K562 (cell line): ENCODE measurements around the gene DOCK4. TPM values are rescaled to one million over a fixed set of nuclear protein-coding genes. Genes with fewer than 3 reads are reported as not detected.

ENCODE experiments used
- SRSF9 ChIP-seq: fragments of 200-400 bp; formaldehyde crosslinking; IDR thresholded peaks from 2 replicates; pipeline ENCODE4 v1.6.1; 2017; ENCODE audit warnings: low read depth, low read length, borderline replicate concordance
- polyA plus RNA-seq, 8 experiments: library from polyadenylated mRNA; depleted of rRNA in 4 of 8; stranded (reverse) in 5 of 8; unstranded in 3 of 8; fragments of >200 nt; fragmentation: Nextera tagmentation in 2 of 8; fragmentation: Illumina TruSeq in 1 of 8; extraction: Ambion mirVana in 2 of 8; extraction: Trizol in 1 of 8; gene quantifications; 2 replicates each; pipeline versions ENCODE4 v1.2.1 to v1.2.3, GENCODE V29; 2011 to 2014; ENCODE audit warnings: inconsistent platforms in 1 of 8, missing spikeins in 1 of 8
- total RNA-seq, 7 experiments: library from RNA; depleted of rRNA in 6 of 7; stranded (reverse); fragments of >200 nt in 6 of 7; fragmentation: Illumina TruSeq in 2 of 7; extraction: Trizol in 2 of 7; gene quantifications; 2 replicates each; pipeline versions ENCODE4 v1.2.1 to v1.2.3, GENCODE V29; 2011 to 2021; ENCODE audit warnings: low replicate concordance in 1 of 7
- TF ChIP-seq, protein P1 (sequence below), 2 experiments: fragments of 450-650 bp; IDR thresholded peaks; 2 replicates each; pipeline ENCODE4 v1.6.1; 2016; ENCODE audit warnings: mild to moderate bottlenecking in 2 of 2, borderline replicate concordance in 1 of 2, low read depth in 1 of 2, moderate library complexity in 1 of 2

The DOCK4 gene
- total and polyA plus RNA-seq, 9 of the 15 experiments (the other 6 are each of a cell fraction or from before 2014, with no cell fraction given) = 0.42 to 5.7 (median 2.3) TPM

GRCh38 chr7:111903016-111903415 lies 303.2 kb downstream of the DOCK4 start (continued):
- TF ChIP-seq, protein P1, sequence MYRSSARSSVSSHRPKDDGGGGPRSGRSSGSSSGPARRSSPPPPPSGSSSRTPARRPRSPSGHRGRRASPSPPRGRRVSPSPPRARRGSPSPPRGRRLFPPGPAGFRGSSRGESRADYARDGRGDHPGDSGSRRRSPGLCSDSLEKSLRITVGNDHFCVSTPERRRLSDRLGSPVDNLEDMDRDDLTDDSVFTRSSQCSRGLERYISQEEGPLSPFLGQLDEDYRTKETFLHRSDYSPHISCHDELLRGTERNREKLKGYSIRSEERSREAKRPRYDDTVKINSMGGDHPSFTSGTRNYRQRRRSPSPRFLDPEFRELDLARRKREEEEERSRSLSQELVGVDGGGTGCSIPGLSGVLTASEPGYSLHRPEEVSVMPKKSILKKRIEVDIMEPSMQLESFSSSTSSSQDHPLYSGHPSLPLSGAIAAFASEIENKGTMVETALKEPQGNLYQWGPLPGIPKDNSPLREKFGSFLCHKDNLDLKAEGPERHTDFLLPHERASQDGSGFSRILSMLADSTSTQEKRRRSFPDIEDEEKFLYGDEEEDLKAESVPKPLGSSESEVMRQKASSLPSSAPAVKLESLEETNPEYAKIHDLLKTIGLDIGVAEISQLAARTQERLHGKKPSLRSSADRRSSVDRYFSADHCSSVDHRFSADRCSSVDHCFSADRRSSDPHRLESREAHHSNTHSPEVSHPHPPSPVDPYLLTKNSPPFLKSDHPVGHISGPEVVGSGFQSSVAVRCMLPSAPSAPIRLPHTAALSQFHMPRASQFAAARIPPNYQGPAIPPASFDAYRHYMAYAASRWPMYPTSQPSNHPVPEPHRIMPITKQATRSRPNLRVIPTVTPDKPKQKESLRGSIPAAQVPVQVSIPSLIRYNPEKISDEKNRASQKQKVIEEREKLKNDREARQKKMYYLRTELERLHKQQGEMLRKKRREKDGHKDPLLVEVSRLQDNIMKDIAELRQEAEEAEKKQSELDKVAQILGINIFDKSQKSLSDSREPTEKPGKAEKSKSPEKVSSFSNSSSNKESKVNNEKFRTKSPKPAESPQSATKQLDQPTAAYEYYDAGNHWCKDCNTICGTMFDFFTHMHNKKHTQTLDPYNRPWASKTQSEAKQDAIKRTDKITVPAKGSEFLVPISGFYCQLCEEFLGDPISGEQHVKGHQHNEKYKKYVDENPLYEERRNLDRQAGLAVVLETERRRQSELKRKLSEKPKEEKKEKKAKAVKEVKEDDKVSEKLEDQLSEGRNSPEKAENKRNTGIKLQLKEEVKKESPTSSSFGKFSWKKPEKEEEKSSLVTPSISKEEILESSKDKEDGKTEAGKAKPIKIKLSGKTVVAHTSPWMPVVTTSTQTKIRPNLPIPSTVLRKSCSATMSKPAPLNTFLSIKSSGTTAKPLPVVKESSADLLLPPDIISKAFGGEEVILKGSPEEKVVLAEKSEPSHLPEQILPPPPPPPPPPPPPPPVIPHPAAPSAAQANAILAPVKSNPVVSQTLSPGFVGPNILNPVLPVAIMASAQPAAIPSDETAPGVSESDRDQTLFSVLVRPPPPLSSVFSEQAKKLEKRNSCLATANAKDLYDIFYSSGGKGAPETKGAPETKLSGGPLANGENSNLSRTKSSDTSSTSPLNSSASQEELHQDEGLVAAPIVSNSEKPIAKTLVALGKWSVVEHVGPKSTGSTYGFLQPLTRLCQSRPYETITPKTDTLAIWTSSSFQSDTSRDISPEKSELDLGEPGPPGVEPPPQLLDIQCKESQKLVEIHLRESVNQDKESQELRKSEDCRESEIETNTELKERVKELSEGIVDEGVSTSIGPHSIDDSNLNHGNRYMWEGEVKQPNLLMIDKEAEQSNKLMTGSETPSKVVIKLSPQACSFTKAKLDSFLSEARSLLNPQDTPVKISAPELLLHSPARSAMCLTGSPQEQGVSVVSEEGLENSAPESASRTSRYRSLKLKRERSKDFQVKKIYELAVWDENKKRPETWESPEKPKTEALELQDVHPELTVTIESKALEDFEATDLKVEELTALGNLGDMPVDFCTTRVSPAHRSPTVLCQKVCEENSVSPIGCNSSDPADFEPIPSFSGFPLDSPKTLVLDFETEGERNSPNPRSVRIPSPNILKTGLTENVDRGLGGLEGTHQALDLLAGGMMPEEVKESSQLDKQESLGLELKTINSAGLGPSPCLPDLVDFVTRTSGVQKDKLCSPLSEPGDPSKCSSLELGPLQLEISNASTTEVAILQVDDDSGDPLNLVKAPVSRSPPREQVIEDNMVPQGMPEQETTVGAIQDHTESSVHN (IDR thresholded peaks at IDR 0.05; ENCODE audit: borderline replicate concordance in 1 of 2, low read depth in 1 of 2) = no peak
- no peak for TF ChIP-seq SRSF9
